Right renal cortex interstitium (tissue), 3 donors: ENCODE results near the gene SYMPK. TPM values are rescaled to one million over a fixed set of nuclear protein-coding genes. Genes with fewer than 3 reads are reported as not detected.
"Not testable (repeated sequence)": the region's sequence is repeated elsewhere in the genome, so short reads cannot be mapped to it uniquely, and the experiment has no call there.

Source experiments
- DNase-seq, 3 donors: peaks; one replicate each; pipeline ENCODE4 v3.0.0-alpha.2; 2013; ENCODE audit warnings: low read depth in 3 of 3, low spot score in 2 of 3
- polyA plus RNA-seq, 3 donors: library from polyadenylated mRNA; unstranded; fragments of 120-200 nt; gene quantifications; one replicate each; pipeline ENCODE4 v1.2.1, GENCODE V29; 2013; ENCODE audit not compliant: insufficient read length in 3 of 3

Gene SYMPK
- polyA plus RNA-seq, 3 donors: 53.8 to 64.9 (median 54.5) TPM

DNA sequence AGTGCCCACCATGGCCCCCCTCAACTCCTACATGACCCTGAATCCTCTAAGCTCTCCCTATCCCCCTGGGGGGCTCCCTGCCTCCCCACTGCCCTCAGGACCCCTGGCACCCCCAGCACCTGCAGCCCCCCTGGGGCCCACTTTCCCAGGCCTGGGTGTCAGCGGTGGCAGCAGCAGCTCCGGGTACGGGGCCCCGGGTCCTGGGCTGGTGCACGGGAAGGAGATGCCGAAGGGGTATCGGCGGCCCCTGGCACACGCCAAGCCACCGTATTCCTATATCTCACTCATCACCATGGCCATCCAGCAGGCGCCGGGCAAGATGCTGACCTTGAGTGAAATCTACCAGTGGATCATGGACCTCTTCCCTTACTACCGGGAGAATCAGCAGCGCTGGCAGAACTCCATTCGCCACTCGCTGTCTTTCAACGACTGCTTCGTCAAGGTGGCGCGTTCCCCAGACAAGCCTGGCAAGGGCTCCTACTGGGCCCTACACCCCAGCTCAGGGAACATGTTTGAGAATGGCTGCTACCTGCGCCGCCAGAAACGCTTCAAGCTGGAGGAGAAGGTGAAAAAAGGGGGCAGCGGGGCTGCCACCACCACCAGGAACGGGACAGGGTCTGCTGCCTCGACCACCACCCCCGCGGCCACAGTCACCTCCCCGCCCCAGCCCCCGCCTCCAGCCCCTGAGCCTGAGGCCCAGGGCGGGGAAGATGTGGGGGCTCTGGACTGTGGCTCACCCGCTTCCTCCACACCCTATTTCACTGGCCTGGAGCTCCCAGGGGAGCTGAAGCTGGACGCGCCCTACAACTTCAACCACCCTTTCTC lies 9.4 kb upstream of the SYMPK start:
- DNase-seq: no peak

DNA sequence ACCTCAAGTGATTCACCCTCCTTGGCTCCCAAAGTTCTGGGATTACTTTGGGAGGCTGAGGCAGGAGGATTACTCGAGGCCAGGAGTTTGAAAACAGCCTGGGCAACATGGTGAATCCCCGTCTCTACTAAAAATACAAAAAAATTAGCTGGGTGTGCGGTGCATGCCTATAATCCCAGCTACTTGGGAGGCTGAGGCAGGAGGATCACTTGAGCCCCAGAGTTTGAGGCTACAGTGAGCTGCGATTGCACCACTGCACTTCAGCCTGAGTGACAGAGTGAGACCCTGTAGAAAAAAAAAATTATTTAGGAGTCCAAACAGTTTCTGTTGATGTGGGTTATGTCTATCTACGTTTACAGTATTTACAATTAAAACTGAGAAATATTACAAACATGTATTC lies 7.9 kb upstream of the SYMPK start:
- DNase-seq: no peak

DNA sequence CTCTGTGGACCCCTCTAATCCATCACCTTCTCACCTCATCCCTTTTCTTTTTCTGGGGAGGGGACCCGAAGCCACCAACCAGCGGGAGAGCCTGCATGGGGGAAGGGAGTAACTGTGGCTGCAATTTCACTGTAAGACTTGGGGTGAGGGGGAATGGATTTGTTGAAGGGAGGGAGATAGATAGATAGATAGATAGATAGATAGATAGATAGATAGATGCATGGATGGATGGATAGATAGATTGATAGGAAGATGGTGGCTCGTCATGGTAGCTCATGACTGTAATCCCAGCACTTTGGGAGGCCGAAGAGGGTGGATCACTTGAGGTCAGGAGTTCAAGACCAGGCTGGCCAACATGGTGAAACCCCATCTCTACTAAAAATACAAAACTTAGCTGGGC lies 4.3 kb upstream of the SYMPK start:
- DNase-seq: not testable (repeated sequence)

DNA sequence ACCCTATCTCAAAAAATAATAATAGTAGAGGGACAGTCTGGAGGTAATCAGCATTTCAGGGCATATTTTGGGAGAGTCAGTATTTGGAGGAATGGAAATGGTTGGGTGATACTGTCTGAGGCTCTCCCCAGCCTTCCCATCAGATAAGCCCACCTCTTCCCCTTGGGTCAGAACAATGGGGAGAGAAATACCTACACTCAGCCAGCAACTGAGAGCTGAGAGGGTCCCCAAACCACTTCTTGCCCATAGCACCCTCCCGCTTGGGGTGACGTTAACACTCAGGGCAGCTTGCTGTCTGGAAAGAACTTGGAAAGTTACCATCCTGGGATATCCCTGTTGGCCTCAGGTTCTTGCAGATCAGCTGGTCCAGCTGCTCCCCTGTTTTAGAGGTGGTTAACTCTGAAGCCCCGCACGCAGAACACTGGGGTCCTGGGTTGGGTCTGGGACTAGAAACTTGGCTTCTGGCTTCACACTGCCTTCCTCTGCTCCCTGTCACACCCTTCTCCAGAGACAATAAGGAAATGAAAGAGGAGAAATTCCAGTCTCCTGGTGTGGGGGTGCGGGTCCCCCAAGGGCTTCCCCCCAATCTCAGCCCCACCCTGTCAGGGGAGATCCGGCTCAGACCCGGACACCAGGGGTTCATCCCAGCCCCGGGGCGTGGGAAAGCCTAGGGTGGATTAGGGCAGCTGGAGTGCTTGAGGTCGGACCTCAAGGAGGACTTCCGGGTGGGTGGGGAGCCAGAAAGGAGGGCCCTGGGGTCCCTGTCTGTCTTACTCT lies 3.6 kb upstream of the SYMPK start:
- no peak for DNase-seq

DNA sequence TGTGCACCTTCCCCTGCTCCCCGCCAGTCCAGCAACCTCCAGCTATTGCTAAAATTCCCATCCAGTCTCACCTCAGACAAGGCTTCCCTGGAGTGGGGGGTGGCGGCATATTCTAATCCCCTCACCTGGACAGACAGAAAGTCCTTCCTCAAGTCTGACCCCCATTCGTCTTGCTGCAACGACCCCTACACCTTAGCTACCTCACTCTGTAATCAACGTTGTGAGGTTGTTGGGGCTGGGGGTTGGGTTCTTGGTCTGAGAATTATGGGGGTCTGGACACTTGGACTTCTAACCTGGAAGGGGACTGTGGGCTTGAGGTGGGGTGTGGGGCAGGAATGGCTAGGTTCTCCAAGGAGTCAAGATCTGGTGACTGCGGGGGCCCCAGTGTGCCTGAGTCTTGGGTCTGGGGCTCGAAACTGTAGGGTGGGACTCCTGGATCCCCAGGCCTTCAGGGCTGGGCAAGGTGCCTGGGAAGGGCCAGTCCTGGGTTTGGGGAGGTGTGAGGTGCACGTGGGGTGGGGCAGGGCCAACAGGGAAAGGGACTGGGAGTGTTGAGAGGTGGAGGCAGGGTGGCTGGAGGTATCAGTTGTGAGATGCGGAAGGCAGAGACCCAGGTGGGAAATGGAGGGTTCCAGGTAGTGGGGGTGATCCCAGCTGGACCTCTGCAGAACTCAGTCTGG lies 2.5 kb upstream of the SYMPK start:
- no peak for DNase-seq

DNA sequence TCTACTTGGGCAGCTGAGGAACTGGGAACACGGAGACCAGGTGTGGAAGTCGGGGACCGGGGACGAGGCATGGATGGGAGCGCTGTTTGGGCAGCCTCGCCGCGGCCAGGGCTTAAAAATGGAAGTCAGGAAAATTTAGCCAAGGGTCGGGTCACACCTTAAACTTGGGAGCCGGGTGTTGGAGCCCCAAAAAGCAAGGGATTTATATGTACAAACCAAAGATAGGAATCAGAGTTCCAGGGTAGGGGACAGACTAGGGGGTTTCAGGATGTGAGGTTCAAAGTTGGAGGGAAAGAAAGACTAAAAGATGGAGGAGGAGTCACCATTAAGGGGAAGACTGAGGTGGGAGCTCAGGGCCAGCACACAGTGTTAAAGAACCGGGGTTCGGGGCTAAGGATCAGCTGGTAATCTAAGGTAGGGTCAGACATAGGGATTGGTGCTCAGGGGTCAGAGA lies 1.7 kb upstream of the SYMPK start:
- DNase-seq: no peak

DNA sequence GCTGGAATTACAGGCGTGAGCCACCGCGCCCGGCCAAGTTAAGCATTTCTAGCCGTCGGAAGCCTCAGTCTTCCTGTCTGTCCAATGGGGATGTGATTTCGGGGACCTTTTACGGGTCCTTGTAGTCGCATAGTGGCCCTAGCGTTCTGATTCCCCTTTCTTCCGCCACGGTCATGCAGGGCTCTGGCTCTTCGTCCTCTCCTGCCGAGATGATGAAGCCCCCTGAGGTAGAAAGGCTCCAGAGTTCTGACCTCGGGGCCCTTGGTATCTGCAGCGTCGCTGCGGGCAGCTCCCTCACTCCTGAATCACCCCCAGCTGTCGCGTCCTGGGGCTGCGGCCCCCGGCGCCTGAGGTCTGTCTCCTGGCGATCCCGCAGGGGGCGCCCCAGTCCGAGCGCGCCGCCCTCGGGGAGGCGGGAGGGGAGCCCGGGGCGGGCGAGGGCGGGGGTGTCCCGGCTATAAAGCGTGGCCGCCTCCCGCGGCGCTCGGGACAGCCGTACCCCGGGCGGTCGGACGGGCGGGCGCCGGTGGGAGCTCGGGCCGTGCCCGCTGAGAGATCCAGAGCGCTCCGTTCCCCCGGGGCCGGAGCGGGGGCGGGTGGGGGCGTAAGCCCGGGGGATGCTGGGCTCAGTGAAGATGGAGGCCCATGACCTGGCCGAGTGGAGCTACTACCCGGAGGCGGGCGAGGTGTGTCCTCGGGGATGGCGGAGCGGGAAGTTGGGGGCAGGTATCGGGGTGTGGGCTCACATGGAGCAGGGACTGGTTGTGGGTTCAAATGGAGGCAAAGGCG lies 1.1 kb upstream of the SYMPK start, which contains the start of gene FOXA3:
Gene FOXA3, plus strand, starts transcription at position 487 of the 789 bp plus-strand sequence. Its CDS starts 131 bp downstream, at position 618.
- DNase-seq: no peak

DNA sequence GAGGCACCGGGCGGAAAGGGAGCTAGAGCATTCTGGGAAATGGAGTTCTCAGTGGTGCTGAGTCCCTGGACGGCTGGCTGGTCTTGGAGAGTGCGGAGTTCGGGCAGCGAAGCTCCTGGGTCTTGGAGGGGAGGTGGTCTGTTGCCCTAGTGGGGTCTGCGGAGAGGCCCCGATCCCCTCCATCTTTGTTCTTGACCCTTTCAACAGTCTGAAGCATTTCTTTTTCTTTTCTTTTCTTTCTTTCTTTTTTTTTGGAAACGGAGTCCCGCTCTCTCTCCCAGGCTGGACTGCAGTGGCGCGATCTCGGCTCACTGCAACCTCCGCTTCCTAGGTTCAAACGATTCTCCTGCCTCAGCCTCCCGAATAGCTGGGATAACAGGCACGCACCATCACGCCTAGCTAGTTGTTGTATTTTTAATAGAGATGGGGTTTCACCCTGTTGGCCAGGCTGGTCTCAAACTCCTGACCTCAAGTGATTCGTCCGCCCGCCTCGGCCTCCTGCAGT lies 440 bp upstream of the SYMPK start:
- no peak for DNase-seq

DNA sequence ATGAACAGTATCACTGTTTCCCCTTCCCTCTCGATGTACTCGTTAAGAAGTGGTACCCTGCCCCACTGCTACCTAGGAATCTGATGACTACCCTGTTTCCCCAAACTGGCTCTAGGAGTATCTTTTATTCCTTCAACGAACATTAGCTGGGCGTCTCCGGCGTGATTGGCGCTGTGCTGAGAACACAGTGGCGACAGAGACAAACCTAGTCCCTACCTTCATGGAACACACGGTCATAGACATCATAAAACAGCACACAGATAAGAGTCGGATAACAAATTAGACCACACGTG lies 730 bp downstream of the SYMPK start:
- no peak for DNase-seq

DNA sequence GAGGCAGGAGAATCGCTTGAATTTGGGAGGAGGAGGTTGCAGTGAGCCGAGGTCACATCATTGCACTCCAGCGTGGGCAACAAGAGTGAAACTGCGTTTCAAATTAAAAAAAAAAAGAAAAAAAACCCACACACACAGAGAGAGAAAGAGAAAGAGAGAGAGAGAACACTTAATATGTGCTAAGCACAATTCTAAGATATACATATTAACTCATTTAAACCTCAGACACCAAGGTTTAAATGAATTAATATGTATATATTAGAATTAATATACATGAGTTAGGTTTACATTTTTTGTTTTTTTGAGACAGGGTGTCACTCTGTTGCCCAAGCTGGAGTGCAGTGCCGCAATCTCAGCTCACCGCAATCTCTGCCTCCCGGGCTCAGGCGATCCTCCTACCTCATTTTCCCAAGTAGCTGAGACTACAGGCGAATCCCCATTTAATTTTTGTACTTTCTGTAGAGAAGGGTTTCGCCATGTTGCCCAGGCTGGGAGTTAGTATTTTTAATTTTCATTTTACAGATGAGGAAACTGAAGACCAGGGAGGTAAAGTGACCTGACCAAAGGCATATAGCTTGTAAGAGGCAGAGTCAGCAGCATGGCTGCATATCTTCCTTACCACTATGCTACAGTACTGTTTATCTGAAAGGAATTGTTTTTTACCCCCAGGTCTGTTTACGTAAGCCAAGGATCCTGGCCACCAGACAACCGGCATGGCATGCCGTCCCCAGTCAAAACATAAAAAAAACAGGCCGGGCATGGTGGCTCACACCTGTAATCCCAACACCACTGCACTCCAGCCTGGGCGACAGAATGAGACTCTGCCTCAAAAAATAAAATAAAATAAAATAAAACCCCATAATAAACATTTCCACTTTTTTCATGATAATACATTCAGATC lies 2.3 kb downstream of the SYMPK start:
- DNase-seq: no peak

DNA sequence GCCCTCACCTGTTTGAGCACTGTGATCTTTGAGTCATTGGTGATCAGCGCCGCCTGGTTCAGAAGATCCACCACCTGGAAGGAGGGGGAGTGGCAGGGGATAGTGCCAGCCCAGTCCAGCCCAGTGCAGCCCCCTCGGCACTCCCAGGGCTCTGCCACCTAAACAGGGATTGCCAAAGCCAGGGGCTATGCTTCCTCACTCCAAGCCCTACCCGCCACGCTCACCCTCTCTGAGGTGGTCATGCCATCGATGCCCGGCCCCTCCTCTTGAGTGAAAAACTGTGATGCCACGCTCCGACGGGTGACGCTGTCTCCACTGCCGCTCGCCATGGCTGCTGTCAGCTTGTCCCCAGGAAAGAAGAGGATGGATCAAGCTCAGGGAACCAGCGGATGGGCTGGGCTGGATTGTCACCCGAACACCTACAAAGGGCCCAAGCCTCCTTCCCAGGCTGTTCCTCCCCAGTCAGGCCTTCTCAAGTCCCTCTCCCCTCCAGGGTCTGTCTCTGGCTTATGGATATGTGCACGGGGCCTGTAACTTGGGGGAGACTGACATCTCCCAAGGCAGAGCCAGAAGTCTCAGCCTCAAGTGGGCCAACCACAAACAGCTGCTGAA lies 8.7 kb downstream of the SYMPK start:
- DNase-seq: no peak

DNA sequence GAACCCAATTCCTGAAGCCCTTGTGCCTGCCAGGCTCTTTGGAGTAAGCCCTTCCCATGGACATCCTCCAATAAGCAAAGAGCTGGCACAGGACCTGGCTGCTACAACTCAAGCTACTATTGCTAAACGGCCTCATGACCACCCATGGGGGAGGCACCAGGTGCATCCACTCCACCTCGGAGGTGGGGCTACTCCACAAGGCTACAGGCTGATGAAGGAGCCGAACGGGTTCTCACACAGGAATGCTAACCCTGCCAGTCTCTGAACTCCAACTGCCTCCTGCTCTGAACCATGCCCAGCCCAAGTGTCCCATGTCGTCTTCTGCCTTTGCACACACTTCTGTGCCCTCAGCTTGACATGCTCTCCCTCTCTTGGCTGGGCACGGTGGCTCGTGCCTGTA lies 10.0 kb downstream of the SYMPK start:
- no peak for DNase-seq

DNA sequence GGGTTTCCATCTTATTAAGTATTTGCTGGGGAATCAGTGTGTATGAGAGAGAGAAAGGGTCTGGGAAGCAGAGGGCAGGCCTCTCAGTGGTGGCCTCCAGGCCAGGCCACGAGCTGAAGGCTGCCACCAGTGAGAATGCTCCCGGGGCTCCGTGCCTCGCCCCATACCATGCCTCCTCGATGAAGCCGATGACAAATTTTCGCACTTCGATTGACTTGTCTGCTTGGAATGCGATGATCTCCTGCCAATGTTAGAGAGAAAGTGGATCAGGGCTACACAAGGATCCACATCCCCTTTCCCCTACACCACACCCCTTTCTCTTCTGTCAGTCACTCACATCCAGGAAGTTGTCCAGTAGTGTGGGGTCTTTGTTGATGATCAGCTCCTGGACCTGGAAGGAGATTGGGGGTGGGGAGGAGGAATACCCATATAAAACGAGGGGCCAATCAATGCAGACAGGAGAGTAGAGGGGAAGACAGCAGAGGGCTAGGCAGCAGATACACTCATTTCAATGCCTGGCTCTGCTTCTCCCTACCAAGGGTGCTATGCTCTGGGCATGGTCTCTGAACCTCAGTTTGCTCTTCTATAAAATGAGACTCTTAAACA lies 10.7 kb downstream of the SYMPK start:
- DNase-seq: no peak

DNA sequence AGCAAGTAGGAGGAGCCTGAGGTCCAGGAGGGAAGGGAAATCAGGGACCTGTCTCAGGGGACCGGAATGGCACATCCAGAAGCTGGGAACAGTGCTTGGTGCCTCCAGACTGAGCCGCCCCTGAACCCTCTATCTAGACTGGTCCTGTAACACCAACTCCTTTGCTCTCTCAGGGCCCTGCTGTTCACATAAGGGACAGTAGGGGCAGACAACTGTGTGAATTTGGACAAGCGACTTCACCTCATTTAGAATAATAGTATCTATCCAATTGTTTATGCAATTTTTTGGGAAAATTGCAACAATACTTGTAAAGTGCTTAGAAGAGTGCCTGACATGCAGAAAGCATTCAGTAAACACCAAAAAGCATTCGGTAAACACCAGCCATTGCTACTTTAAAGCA lies 14.0 kb downstream of the SYMPK start:
- DNase-seq: no peak

DNA sequence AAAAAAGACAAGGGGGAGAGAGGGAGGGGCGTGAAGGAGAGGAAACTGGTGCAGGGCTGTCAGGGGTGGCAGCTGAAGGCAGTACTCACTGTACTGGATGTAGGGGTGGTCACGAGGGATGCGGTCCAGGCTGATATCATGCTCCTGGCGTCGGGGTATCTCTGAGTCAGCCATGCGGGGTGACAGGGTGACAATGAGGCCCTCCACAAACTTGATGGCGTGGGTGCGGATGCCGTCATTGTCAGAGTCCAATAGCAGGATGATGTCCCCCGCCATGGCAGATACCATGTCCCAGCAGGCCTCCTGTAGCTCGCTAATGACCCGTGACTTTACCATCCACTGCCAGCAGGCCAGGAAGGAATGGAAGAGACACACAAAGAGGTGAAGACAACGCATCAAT lies 15.3 kb downstream of the SYMPK start:
- no peak for DNase-seq

DNA sequence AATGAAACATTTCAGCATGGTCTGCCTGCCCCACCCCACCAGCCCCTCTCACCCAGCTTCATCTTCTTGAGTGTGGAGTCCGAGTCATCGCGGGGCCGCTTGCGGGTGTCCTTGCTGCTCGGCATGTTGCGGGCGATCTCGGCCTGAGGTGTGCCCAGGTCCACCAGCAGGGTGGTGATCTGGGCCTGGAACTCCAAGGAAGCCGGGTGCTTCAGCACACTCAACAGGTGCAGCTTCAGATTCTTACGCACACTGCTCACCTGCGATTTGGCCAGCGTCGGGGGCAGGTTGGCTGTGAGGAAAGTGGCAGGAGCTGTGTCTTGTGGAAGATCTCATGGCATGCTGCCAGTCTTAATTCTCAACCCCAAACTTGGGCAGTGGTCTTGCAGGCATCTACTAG lies 20.7 kb downstream of the SYMPK start:
- DNase-seq: no peak

DNA sequence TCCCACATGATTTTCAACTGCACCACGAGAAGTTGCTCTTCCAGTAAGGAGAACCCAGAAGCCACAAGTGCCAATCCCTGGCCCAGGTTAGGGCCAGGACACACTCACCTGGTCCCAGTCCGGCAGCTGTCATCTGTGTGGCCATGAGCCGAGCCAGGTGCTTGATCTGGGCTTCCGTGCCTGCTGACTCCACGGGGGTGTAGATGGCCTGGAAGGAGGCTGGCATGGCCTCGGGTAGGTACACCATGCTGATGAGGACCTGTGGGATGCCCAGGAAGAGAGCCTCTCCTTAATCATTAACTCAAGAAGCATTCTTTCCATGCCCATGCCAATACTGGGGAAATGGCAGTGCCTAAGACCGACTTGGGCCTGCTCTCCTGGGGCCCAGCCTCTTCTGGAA lies 28.0 kb downstream of the SYMPK start:
- no peak for DNase-seq

DNA sequence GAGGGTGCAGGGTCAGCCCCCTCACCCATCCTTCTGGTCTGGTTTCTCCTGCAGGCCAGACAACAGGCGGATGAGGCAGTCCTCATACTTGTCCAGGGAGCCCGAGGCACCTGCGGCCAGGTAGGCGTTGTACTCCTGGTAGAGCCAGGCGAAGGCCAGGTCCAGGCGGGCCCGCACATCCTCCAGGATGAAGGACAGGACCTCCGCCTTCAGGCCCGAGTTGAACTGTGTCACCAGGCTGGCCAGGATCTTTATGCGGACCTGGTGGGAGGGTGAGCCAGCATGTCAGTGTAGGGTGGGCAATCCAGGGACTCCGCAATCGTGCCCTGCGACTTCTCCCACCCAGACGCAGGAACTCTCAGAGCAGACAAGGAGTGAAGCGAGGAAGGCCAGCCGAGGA lies 34.0 kb downstream of the SYMPK start:
- no peak for DNase-seq

DNA sequence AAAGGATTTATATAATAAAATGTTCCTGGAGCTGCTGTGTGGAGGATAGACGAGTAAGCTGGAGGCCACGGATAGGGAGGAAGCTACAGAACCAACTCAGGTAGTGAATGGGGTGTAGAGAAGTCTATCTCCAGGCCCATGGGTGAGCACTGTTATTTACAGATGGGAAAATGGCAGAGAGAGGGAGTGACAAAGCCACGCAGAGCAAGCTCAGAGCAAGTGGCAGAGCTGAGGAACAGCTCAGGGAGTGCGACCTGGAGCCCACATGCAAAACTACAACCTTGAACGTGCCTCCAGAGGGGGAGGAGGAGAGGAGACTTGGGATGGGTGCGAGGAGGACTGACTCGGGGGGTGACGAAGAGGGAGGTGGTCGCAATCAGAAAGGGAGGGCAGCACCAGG lies 34.4 kb downstream of the SYMPK start:
- DNase-seq: no peak
